ENCODE results near the gene DDC.

GRCh38 chr7:50587737-50588136 lies 22.5 kb upstream of the DDC start:
- TF ChIP-seq CTCF (IDR thresholded peaks at IDR 0.05 in 4 of 5, conservative IDR thresholded peaks at IDR 0.05 in 1 of 5) (no peak), POLR2A (IDR thresholded peaks at IDR 0.05) (no peak)
